ENCODE data around the gene OBSCN.

OBSCN gene

GRCh38 chr1:228174482-228175315, 33.1 kb upstream of the OBSCN start:
- no peak for TF ChIP-seq CTCF (conservative IDR thresholded peaks at IDR 0.05; ENCODE audit: low read depth, low read length)
- no peak for DNase-seq (ENCODE audit: low read depth)
- no peak overlapping the region for H3K4me3 ChIP-seq (ENCODE audit: low read length)

- H3K4me3 ChIP-seq (ENCODE audit: low read length), result no peak overlapping the region
- TF ChIP-seq CTCF (conservative IDR thresholded peaks at IDR 0.05; ENCODE audit: low read depth, low read length), result no peak
- DNase-seq (ENCODE audit: low read depth), result no peak
Measured at GRCh38 chr1:228175316-228176023, 32.4 kb upstream of the OBSCN start.

GRCh38 chr1:228176024-228176395, 31.8 kb upstream of the OBSCN start:
- DNase-seq (ENCODE audit: low read depth), result no peak
- no peak overlapping the region for H3K4me3 ChIP-seq (ENCODE audit: low read length)
- TF ChIP-seq CTCF (conservative IDR thresholded peaks at IDR 0.05; ENCODE audit: low read depth, low read length), result no peak

- no peak overlapping the region for H3K4me3 ChIP-seq (ENCODE audit: low read length)
- DNase-seq (ENCODE audit: low read depth), result no peak
- no peak for TF ChIP-seq CTCF (conservative IDR thresholded peaks at IDR 0.05; ENCODE audit: low read depth, low read length)
Measured at GRCh38 chr1:228176461-228177182, 31.2 kb upstream of the OBSCN start.

- no peak for DNase-seq (ENCODE audit: low read depth)
- H3K4me3 ChIP-seq (ENCODE audit: low read length), result no peak overlapping the region
- TF ChIP-seq CTCF (conservative IDR thresholded peaks at IDR 0.05; ENCODE audit: low read depth, low read length), result no peak
Measured at GRCh38 chr1:228177183-228177475, 30.7 kb upstream of the OBSCN start.

- TF ChIP-seq CTCF (conservative IDR thresholded peaks at IDR 0.05; ENCODE audit: low read depth, low read length), result no peak
Measured at GRCh38 chr1:228177721-228178710, 29.8 kb upstream of the OBSCN start.

More at GRCh38 chr1:228177721-228178710, 29.8 kb upstream of the OBSCN start:
- no peak overlapping the region for H3K4me3 ChIP-seq (ENCODE audit: low read length)
- DNase-seq (ENCODE audit: low read depth), result no peak

Data from retinal pigment epithelial cell (primary cell).